Liver (tissue), 9 donors: ENCODE measurements around the gene PTGER2. TPM values are rescaled to one million over a fixed set of nuclear protein-coding genes. Genes with fewer than 3 reads are reported as not detected.

Experiments used
- DNase-seq: peaks from one replicate; pipeline ENCODE4 v3.0.0-alpha.2; 2017; ENCODE audit warnings: low spot score
- H3K27ac ChIP-seq, 2 donors: one replicate each; pipeline ENCODE4 v1.7.0; 2013; ENCODE audit warnings: inconsistent platforms in 2 of 2, low read length in 2 of 2, control low read depth in 1 of 2, low read depth in 1 of 2, mild to moderate bottlenecking in 1 of 2
- H3K27me3 ChIP-seq, 4 donors: one replicate each; pipeline versions ENCODE4 v1.6.1 to v1.7.0; 2013; ENCODE audit warnings: low read length in 3 of 4, inconsistent platforms in 1 of 4, mild to moderate bottlenecking in 1 of 4, moderate library complexity in 1 of 4; ENCODE audit not compliant: control insufficient read depth in 4 of 4, insufficient read depth in 4 of 4
- H3K36me3 ChIP-seq, 4 donors: one replicate each; pipeline versions ENCODE4 v1.6.1 to v1.7.0; 2013; ENCODE audit warnings: low read length in 3 of 4, mild to moderate bottlenecking in 3 of 4, low read depth in 1 of 4, moderate library complexity in 1 of 4; ENCODE audit not compliant: control insufficient read depth in 4 of 4, insufficient read depth in 3 of 4
- H3K4me1 ChIP-seq, 4 donors: one replicate each; pipeline versions ENCODE4 v1.6.1 to v1.7.0; 2013; ENCODE audit warnings: low read length in 3 of 4, mild to moderate bottlenecking in 3 of 4, moderate library complexity in 1 of 4; ENCODE audit not compliant: control insufficient read depth in 4 of 4, insufficient read depth in 4 of 4
- H3K4me3 ChIP-seq, 3 donors: one replicate each; pipeline versions ENCODE4 v1.6.1 to v1.7.0; 2013; ENCODE audit warnings: low read length in 3 of 3, control low read depth in 1 of 3, low read depth in 1 of 3, mild to moderate bottlenecking in 1 of 3
- H3K9ac ChIP-seq, 2 donors: one replicate each; pipeline ENCODE4 v1.7.0; 2013; ENCODE audit warnings: low read length in 2 of 2, mild to moderate bottlenecking in 2 of 2, moderate library complexity in 2 of 2, control low read depth in 1 of 2, low read depth in 1 of 2
- H3K9me3 ChIP-seq, 4 donors: one replicate each; pipeline versions ENCODE4 v1.6.1 to v1.7.0; 2013; ENCODE audit warnings: low read length in 3 of 4; ENCODE audit not compliant: control insufficient read depth in 4 of 4
- ATF3 ChIP-seq: IDR thresholded peaks from 2 replicates; pipeline ENCODE4 v1.6.1; 2016; ENCODE audit warnings: antibody characterized with exemption
- FOXA1 ChIP-seq: IDR thresholded peaks from 2 replicates; pipeline ENCODE4 v1.6.1; 2016; ENCODE audit warnings: antibody characterized with exemption
- FOXA2 ChIP-seq: IDR thresholded peaks from 2 replicates; pipeline ENCODE4 v1.6.1; 2016; ENCODE audit warnings: antibody characterized with exemption
- GABPA ChIP-seq, 2 donors: IDR thresholded peaks in 1 of 2; conservative IDR thresholded peaks in 1 of 2; 2 replicates each; pipeline ENCODE4 v1.6.1; 2016; ENCODE audit warnings: antibody characterized with exemption in 2 of 2, mild to moderate bottlenecking in 1 of 2, moderate library complexity in 1 of 2
- HNF4A ChIP-seq, 2 donors: conservative IDR thresholded peaks; 2 replicates each; pipeline ENCODE4 v1.6.1; 2016; ENCODE audit warnings: antibody characterized with exemption in 2 of 2, mild to moderate bottlenecking in 2 of 2
- JUND ChIP-seq, 2 donors: IDR thresholded peaks; 2 replicates each; pipeline ENCODE4 v1.6.1; 2016; ENCODE audit warnings: antibody characterized with exemption in 2 of 2
- NR2F2 ChIP-seq: IDR thresholded peaks from 2 replicates; pipeline ENCODE4 v1.6.1; 2016; ENCODE audit warnings: antibody characterized with exemption
- REST ChIP-seq: IDR thresholded peaks from 2 replicates; pipeline ENCODE4 v1.6.1; 2016; ENCODE audit warnings: antibody characterized with exemption, mild to moderate bottlenecking
- SP1 ChIP-seq: IDR thresholded peaks from 2 replicates; pipeline ENCODE4 v1.6.1; 2018; ENCODE audit warnings: antibody characterized with exemption, mild to moderate bottlenecking
- TAF1 ChIP-seq: conservative IDR thresholded peaks from 2 replicates; pipeline ENCODE4 v1.6.1; 2016; ENCODE audit warnings: antibody characterized with exemption, mild to moderate bottlenecking
- YY1 ChIP-seq: IDR thresholded peaks from 2 replicates; pipeline ENCODE4 v1.6.1; 2016; ENCODE audit warnings: antibody characterized with exemption, mild to moderate bottlenecking
- ZBTB33 ChIP-seq: IDR thresholded peaks from 2 replicates; pipeline ENCODE4 v1.6.1; 2016; ENCODE audit warnings: antibody characterized with exemption
- WGBS: extraction: QIAGEN DNeasy Blood & Tissue Kit; methylation state at CpG from one replicate; pipeline ENCODE4 v1.1.7; 2013; 5-methylcytosine and 5-hydroxymethylcytosine counted together
- polyA plus RNA-seq, 2 donors: library from polyadenylated mRNA; stranded (reverse) in 1 of 2; unstranded in 1 of 2; fragments of 200-250 nt in 1 of 2; fragments of >200 nt in 1 of 2; fragmentation: Nextera tagmentation in 1 of 2; extraction: Ambion mirVana in 1 of 2; gene quantifications; one replicate each; pipeline versions ENCODE4 v1.2.1 to v1.2.3, GENCODE V29; 2013 to 2015
- total RNA-seq, 2 donors: library from RNA; depleted of rRNA; stranded (reverse); fragments of >200 nt; gene quantifications; one replicate each; pipeline ENCODE4 v1.2.3, GENCODE V29; 2014
- donor health status: healthy.
- donor health status: healthy.
- donor health status: healthy.
- donor health status: healthy.
- donor health status: healthy.

PTGER2 gene
- total and polyA plus RNA-seq, 4 donors: 0.36 to 1.9 (median 0.81) TPM

- Histone ChIP-seq H3K27ac (no peak overlapping the region), H3K9me3 (no peaks in the 10 kb centered on the region), H3K9ac (no peak overlapping the region), H3K4me3 (no peak overlapping the region), H3K4me1 (no peaks in the 10 kb centered on the region), H3K36me3 (no peaks in the 10 kb centered on the region), H3K27me3 (no peaks in the 10 kb centered on the region)
- WGBS: 58% methylated on average over 3 of the region's 3 CpGs
- TF ChIP-seq SP1 (no peak), NR2F2 (no peak), ZBTB33 (no peak), ATF3 (no peak)
- DNase-seq: no peak
Measured at GRCh38 chr14:52366796-52367315, 52.7 kb downstream of the PTGER2 start.

- Histone ChIP-seq H3K9me3 (no peaks in the 10 kb centered on the region), H3K9ac (no peak overlapping the region), H3K27me3 (no peaks in the 10 kb centered on the region), H3K36me3 (no peaks in the 10 kb centered on the region), H3K4me1 (no peaks in the 10 kb centered on the region), H3K4me3 (no peak overlapping the region), H3K27ac (no peak overlapping the region)
- TF ChIP-seq HNF4A (conservative IDR thresholded peaks at IDR 0.05) (no peak), FOXA1 (no peak), REST (no peak), FOXA2 (no peak), TAF1 (no peak), SP1 (no peak), YY1 (no peak), JUND (IDR thresholded peaks at IDR 0.05) (no peak), ATF3 (no peak), GABPA (IDR thresholded peaks at IDR 0.05 in 1 of 2, conservative IDR thresholded peaks at IDR 0.05 in 1 of 2) (no peak)
- DNase-seq: no peak
- WGBS: 87% methylated on average over 3 of the region's 3 CpGs
Measured at GRCh38 chr14:52369305-52369801, 55.2 kb downstream of the PTGER2 start.
